K562 (cell line): Measurements from ENCODE around the gene RPL27A.

Experiments used
- ATF2 ChIP-seq: sonication (generic); formaldehyde crosslinking; IDR thresholded peaks from 2 replicates; pipeline ENCODE4 v1.8.1; 2022; ENCODE audit warnings: missing genetic modification reagents
- CREB1 ChIP-seq, 2 experiments: sonication (generic) in 1 of 2; formaldehyde crosslinking in 1 of 2; IDR thresholded peaks; 2 replicates each; pipeline versions ENCODE4 v1.6.1 to v1.8.0; 2012 to 2022; ENCODE audit warnings: inconsistent platforms in 1 of 2, mild to moderate bottlenecking in 1 of 2, missing genetic modification reagents in 1 of 2, moderate library complexity in 1 of 2
- CTCF ChIP-seq, 3 experiments: IDR thresholded peaks in 2 of 3; conservative IDR thresholded peaks in 1 of 3; 2 replicates each; pipeline ENCODE4 v1.5.1; 2011 to 2012; ENCODE audit warnings: low read length in 3 of 3, mild to moderate bottlenecking in 3 of 3, control low read depth in 2 of 3, improper control_type of control experiment in 1 of 3, inconsistent platforms in 1 of 3, low read depth in 1 of 3, mixed read lengths in 1 of 3, moderate library complexity in 1 of 3; ENCODE audit not compliant: insufficient read depth in 2 of 3
- E2F3 ChIP-seq: fragments of 250-450 bp; sonication (Bioruptor Pico); IDR thresholded peaks from 2 replicates; pipeline ENCODE4 v1.4.0; 2020; ENCODE audit warnings: mild to moderate bottlenecking
- FOXJ3 ChIP-seq: sonication (generic); formaldehyde crosslinking; IDR thresholded peaks from 2 replicates; pipeline ENCODE4 v1.4.0; 2020; ENCODE audit warnings: mild to moderate bottlenecking, missing genetic modification reagents
- MAFK ChIP-seq: IDR thresholded peaks from 2 replicates; pipeline ENCODE4 v1.6.1; 2011; ENCODE audit warnings: low read length, improper control_type of control experiment
- NFYB ChIP-seq: IDR thresholded peaks from 2 replicates; pipeline ENCODE4 v1.6.1; 2011; ENCODE audit warnings: mild to moderate bottlenecking, moderate library complexity; ENCODE audit not compliant: insufficient read length; ENCODE audit errors: extremely low read depth
- RBFOX2 ChIP-seq: fragments of 200-400 bp; formaldehyde crosslinking; IDR thresholded peaks from 2 replicates; pipeline ENCODE4 v1.6.1; 2017; ENCODE audit warnings: low read depth, mild to moderate bottlenecking, low read length, moderate library complexity
- SMARCA4 ChIP-seq: fragments of 450-650 bp; IDR thresholded peaks from 2 replicates; pipeline ENCODE4 v1.6.1; 2016
- USF2 ChIP-seq: sonication (generic); formaldehyde crosslinking; IDR thresholded peaks from 2 replicates; pipeline ENCODE4 v1.5.0; 2020; ENCODE audit warnings: missing genetic modification reagents
- ZNF121 ChIP-seq: sonication (generic); formaldehyde crosslinking; conservative IDR thresholded peaks from 2 replicates; pipeline ENCODE4 v1.8.0; 2022; ENCODE audit warnings: missing genetic modification reagents
- ZNF174 ChIP-seq: fragments of 250-450 bp; sonication (Bioruptor Pico); IDR thresholded peaks from 2 replicates; pipeline ENCODE4 v1.4.0; 2020; ENCODE audit warnings: mild to moderate bottlenecking
- ZNF354B ChIP-seq: fragments of 250-450 bp; sonication (Bioruptor Pico); IDR thresholded peaks from 2 replicates; pipeline ENCODE4 v1.4.0; 2020

GRCh38 chr11:8739309-8739793 lies 56.8 kb downstream of the RPL27A start:
- TF ChIP-seq ZNF174 (no peak), ZNF354B (CRISPR knock-in tag) (no peak), ATF2 (CRISPR knock-in tag) (no peak), CREB1 (IDR thresholded peaks at IDR 0.05) (no peak), CREB1 (CRISPR knock-in tag; IDR thresholded peaks at IDR 0.05) (no peak), SMARCA4 (no peak), FOXJ3 (CRISPR knock-in tag) (no peak), ZNF121 (CRISPR knock-in tag) (no peak), NFYB (no peak), CTCF (IDR thresholded peaks at IDR 0.05 in 2 of 3, conservative IDR thresholded peaks at IDR 0.05 in 1 of 3; ENCODE audit: insufficient read depth in 2 of 3, low read depth in 1 of 3, low read length in 3 of 3) (no peak), E2F3 (CRISPR knock-in tag) (no peak), RBFOX2 (no peak), USF2 (CRISPR knock-in tag) (no peak), MAFK (no peak)
